Loucy (cell line): ENCODE measurements around the gene ZNF564.
A peak's percentile ranks its signal among the peaks of the same experiment; 100 is the strongest.

Experiments used
- H2AFZ ChIP-seq: fragments of 200-600 bp; sonication (generic); 2 replicates; pipeline ENCODE4 v1.6.0; 2016; ENCODE audit warnings: antibody characterized with exemption, mild to moderate bottlenecking, low read length, moderate library complexity
- H3F3A ChIP-seq: fragments of 200-600 bp; 2 replicates; pipeline ENCODE4 v1.6.0; 2016; ENCODE audit warnings: antibody characterized with exemption, low read depth, mild to moderate bottlenecking
- H3K27me3 ChIP-seq: fragments of 200-600 bp; sonication (generic); 2 replicates; pipeline ENCODE4 v1.6.1; 2014; ENCODE audit warnings: low read length, mild to moderate bottlenecking; ENCODE audit not compliant: insufficient read depth, poor library complexity, severe bottlenecking
- H3K36me3 ChIP-seq: fragments of 200-600 bp; sonication (generic); 2 replicates; pipeline ENCODE4 v1.6.1; 2016; ENCODE audit warnings: low read length; ENCODE audit not compliant: insufficient read depth
- H3K4me1 ChIP-seq: fragments of 200-600 bp; sonication (generic); 2 replicates; pipeline ENCODE4 v1.5.1; 2014; ENCODE audit warnings: low read length, mild to moderate bottlenecking; ENCODE audit not compliant: insufficient read depth, poor library complexity, severe bottlenecking
- H3K4me2 ChIP-seq: fragments of 200-600 bp; sonication (generic); 2 replicates; pipeline ENCODE4 v1.6.0; 2014; ENCODE audit warnings: antibody characterized with exemption, low read length, low read depth, mild to moderate bottlenecking; ENCODE audit not compliant: poor library complexity, severe bottlenecking
- H3K4me3 ChIP-seq: fragments of 200-600 bp; sonication (generic); 2 replicates; pipeline ENCODE4 v1.5.1; 2014; ENCODE audit warnings: low read length, mild to moderate bottlenecking, mixed read lengths; ENCODE audit not compliant: poor library complexity, severe bottlenecking
- H3K79me2 ChIP-seq: fragments of 200-600 bp; sonication (generic); 2 replicates; pipeline ENCODE4 v1.6.1; 2014; ENCODE audit warnings: low read length; ENCODE audit not compliant: insufficient read depth
- H3K9ac ChIP-seq: fragments of 200-600 bp; sonication (generic); 2 replicates; pipeline ENCODE4 v1.6.0; 2014; ENCODE audit warnings: mild to moderate bottlenecking, low read depth, low read length, moderate library complexity; ENCODE audit not compliant: poor library complexity, severe bottlenecking
- H3K9me2 ChIP-seq: fragments of 200-600 bp; sonication (generic); replicated peaks from 2 replicates; pipeline ENCODE4 v1.6.1; 2016; ENCODE audit warnings: low read depth, low read length, mixed read lengths
- H3K9me3 ChIP-seq: fragments of 200-600 bp; sonication (generic); 2 replicates; pipeline ENCODE4 v1.6.1; 2014; ENCODE audit warnings: mild to moderate bottlenecking, antibody characterized with exemption, low read length, low read depth; ENCODE audit not compliant: insufficient read depth
- H4K20me1 ChIP-seq: fragments of 200-600 bp; sonication (generic); 2 replicates; pipeline ENCODE4 v1.6.0; 2014; ENCODE audit warnings: antibody characterized with exemption, low read length, mild to moderate bottlenecking; ENCODE audit not compliant: insufficient read depth, poor library complexity, severe bottlenecking
- CTCF ChIP-seq: fragments of 200-600 bp; sonication (generic); conservative IDR thresholded peaks from 2 replicates; pipeline ENCODE4 v1.5.1; 2014; ENCODE audit warnings: mild to moderate bottlenecking, antibody characterized with exemption, low read length
- EZH2phosphoT487 ChIP-seq: fragments of 200-600 bp; IDR thresholded peaks from 2 replicates; pipeline ENCODE4 v1.6.1; 2018; ENCODE audit warnings: antibody characterized with exemption, mild to moderate bottlenecking, moderate library complexity, borderline replicate concordance

Gene ZNF564

DNA sequence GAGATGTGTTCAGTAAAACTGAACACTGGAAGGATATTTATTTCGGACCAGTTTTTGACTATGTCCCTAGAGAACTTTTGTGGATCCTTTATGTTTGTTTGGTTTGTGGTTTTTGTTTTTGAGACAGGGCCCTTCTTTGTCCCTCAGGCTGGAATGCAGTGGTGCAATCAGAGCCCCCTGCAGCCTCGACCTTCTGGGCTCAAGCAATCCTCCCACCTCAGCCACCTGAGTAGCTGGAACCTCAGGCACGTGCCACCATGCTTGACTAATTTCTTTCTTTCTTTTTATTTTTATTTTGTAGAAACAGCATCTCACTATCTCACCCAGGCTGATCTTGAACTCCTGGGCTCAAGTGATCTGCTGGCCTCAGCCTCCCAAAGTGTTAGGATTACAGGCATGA is 65.7 kb downstream of the ZNF564 start:
- Histone ChIP-seq H3K27me3 (no peaks in the 10 kb centered on the region), H3K79me2 (peaks cover 40% of the 10 kb centered on the region), H2AFZ (no peak overlapping the region), H3K9ac (no peak overlapping the region), H3K4me2 (no peak overlapping the region), H4K20me1 (peaks cover 14% of the 10 kb centered on the region), H3F3A (peaks cover 4% of the 10 kb centered on the region; the same call in 1 of the 2 replicates), H3K4me3 (no peak overlapping the region), H3K4me1 (peaks cover 34% of the 10 kb centered on the region), H3K9me3 (no peaks in the 10 kb centered on the region), H3K9me2 (no peaks in the 10 kb centered on the region), H3K36me3 (no peaks in the 10 kb centered on the region)
- no peak for TF ChIP-seq CTCF
- TF ChIP-seq EZH2phosphoT487 = no peak

DNA sequence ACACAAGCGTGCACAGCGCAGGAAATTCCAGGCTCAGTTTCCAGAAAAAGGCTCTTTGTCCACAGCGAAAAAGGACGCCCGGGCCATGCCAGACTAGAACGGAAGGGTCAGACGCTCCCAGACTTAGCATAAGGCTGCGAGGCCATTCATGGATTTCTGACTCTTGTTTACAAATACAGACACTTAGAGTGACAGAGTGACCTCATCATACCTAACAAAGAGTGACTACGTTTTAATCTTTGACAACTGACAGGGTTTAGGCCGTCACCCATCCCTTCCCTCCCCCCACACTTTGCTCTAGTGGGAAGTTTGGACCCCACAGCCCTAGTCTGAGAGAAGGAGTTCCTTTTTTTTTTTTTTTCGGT is 66.2 kb downstream of the ZNF564 start:
- TF ChIP-seq EZH2phosphoT487 (no peak), CTCF (no peak)
- Histone ChIP-seq H3F3A (peaks cover 4% of the 10 kb centered on the region; the same call in 1 of the 2 replicates), H4K20me1 (peaks cover 14% of the 10 kb centered on the region), H3K9ac (peak overlapping the region; percentile 95), H3K4me2 (peak overlapping the region; percentile 95), H3K4me1 (peaks cover 34% of the 10 kb centered on the region), H2AFZ (peak overlapping the region; percentile 98), H3K79me2 (peaks cover 46% of the 10 kb centered on the region), H3K9me2 (no peaks in the 10 kb centered on the region), H3K4me3 (peak overlapping the region; percentile 97), H3K27me3 (no peaks in the 10 kb centered on the region), H3K36me3 (no peaks in the 10 kb centered on the region), H3K9me3 (no peaks in the 10 kb centered on the region)

GRCh38 chr19:12484371-12485051 is 66.8 kb downstream of the ZNF564 start, which contains the start of gene ZNF709:
ZNF709 (minus strand) TSS chr19:12484816; CDS start chr19:12484657, 159 bp downstream.
- no peak for TF ChIP-seq CTCF
- TF ChIP-seq EZH2phosphoT487 = no peak
- H3K36me3 ChIP-seq = no peaks in the 10 kb centered on the region
- H3K79me2 ChIP-seq = peaks cover 51% of the 10 kb centered on the region
- H3K4me3 ChIP-seq = peak within 1 kb of the TSS; percentile 97
- H4K20me1 ChIP-seq = peaks cover 14% of the 10 kb centered on the region
- peaks cover 4% of the 10 kb centered on the region; the same call in 1 of the 2 replicates for H3F3A ChIP-seq
- H2AFZ ChIP-seq = peak within 1 kb of the TSS; percentile 98
- peaks cover 34% of the 10 kb centered on the region for H3K4me1 ChIP-seq
- peak within 1 kb of the TSS; percentile 95 for H3K4me2 ChIP-seq
- no peaks in the 10 kb centered on the region for H3K27me3 ChIP-seq
- no peaks in the 10 kb centered on the region for H3K9me3 ChIP-seq
- H3K9ac ChIP-seq = peak within 1 kb of the TSS; percentile 95
- H3K9me2 ChIP-seq = no peaks in the 10 kb centered on the region
